K562 (cell line): ENCODE data around the gene GALNT18. TPM values are rescaled to one million over a fixed set of nuclear protein-coding genes. Genes with fewer than 3 reads are reported as not detected.

Experiments
- ATAC-seq: fragments of 200-7000 bp; cut with Tn5 transposase; 3 replicates; pipeline ENCODE4 v1.9.1; 2020; ENCODE audit warnings: moderate library complexity
- BruUV-seq: library from RNA; stranded (reverse); fragments of 400-500 nt; replicated peaks from 2 replicates; lab custom pipeline; 2021; lab: Mats Ljungman, UMichigan
- CTCF ChIA-PET: fragments of 300-600 bp; formaldehyde crosslinking; extraction: SDS; loops from one replicate; lab custom pipeline; 2021; ENCODE audit warnings: low intra/inter-chr PET ratio; lab: Yijun Ruan, JAX
- POLR2A ChIA-PET: fragments of 300-600, 350-650 bp; sonication (Branson Sonifier 250); formaldehyde crosslinking; extraction: SDS; loops from one replicate; lab custom pipeline; 2021; ENCODE audit warnings: antibody characterized with exemption, inconsistent platforms; lab: Yijun Ruan, JAX
- DNase-seq, 4 experiments: peaks; one replicate each; pipeline versions ENCODE4 v3.0.0 to v3.0.0-alpha.2; 2011 to 2018; ENCODE audit warnings: low spot score in 3 of 4, mixed read lengths in 3 of 4; ENCODE audit errors: extremely low read depth in 1 of 4
- FAIRE-seq: peaks from 2 replicates; lab custom pipeline; 2011; peaks lifted over from hg19 to GRCh38; lab: Jason Lieb, UNC
- H2AFZ ChIP-seq: 2 replicates; pipeline ENCODE4 v1.6.0; 2011; ENCODE audit warnings: low read depth, low read length, control low read depth, inconsistent platforms
- H3K27ac ChIP-seq: fragments of 200-600 bp; 3 replicates; pipeline ENCODE4 v1.8.0; 2011; ENCODE audit warnings: low read depth, mild to moderate bottlenecking, control low read depth, inconsistent platforms, low read length, moderate library complexity, mixed read lengths; ENCODE audit errors: extremely low read depth
- H3K27me3 ChIP-seq, 2 experiments: fragments of 300-600 bp in 1 of 2; 2 replicates in 1 of 2; 3 replicates in 1 of 2; pipeline versions ENCODE4 v1.6.0 to v1.8.0; 2011; ENCODE audit warnings: inconsistent platforms in 2 of 2, low read length in 2 of 2, mild to moderate bottlenecking in 1 of 2, mixed read lengths in 1 of 2, moderate library complexity in 1 of 2; ENCODE audit not compliant: control insufficient read depth in 2 of 2, insufficient read depth in 2 of 2
- H3K36me3 ChIP-seq: fragments of 300-600 bp; 3 replicates; pipeline ENCODE4 v1.8.0; 2011; ENCODE audit warnings: mild to moderate bottlenecking, low read length, inconsistent platforms; ENCODE audit not compliant: control insufficient read depth, insufficient read depth
- H3K4me1 ChIP-seq, 2 experiments: fragments of 200-600 bp in 1 of 2; replicated peaks in 1 of 2; 2 replicates in 1 of 2; 3 replicates in 1 of 2; pipeline versions ENCODE4 v1.5.1 to v1.8.0; 2011; ENCODE audit warnings: inconsistent platforms in 2 of 2, low read length in 2 of 2, mild to moderate bottlenecking in 1 of 2, mixed read lengths in 1 of 2, moderate library complexity in 1 of 2; ENCODE audit not compliant: control insufficient read depth in 2 of 2, insufficient read depth in 2 of 2
- H3K4me2 ChIP-seq: 2 replicates; pipeline ENCODE4 v1.6.1; 2011; ENCODE audit warnings: low read length, control low read depth, inconsistent platforms, mixed read lengths; ENCODE audit not compliant: insufficient read depth
- H3K4me3 ChIP-seq: fragments of 200-600 bp; sonication (generic), shearing (Covaris generic); 2 replicates; pipeline ENCODE4 v1.5.1; 2016; ENCODE audit warnings: control low read depth, inconsistent platforms
- H3K79me2 ChIP-seq: fragments of 200-600 bp; 3 replicates; pipeline ENCODE4 v1.8.0; 2011; ENCODE audit warnings: low read length, inconsistent platforms; ENCODE audit not compliant: control insufficient read depth, insufficient read depth
- H3K9ac ChIP-seq, 2 experiments: 2 replicates each; pipeline versions ENCODE4 v1.6.0 to v1.6.1; 2011; ENCODE audit warnings: low read depth in 2 of 2, low read length in 2 of 2, control low read depth in 1 of 2, inconsistent platforms in 1 of 2, mild to moderate bottlenecking in 1 of 2, mixed read lengths in 1 of 2; ENCODE audit not compliant: insufficient read depth in 1 of 2
- H3K9me1 ChIP-seq: one replicate; pipeline ENCODE4 v1.6.0; 2011; ENCODE audit warnings: inconsistent platforms, mild to moderate bottlenecking, low read length, moderate library complexity; ENCODE audit not compliant: control insufficient read depth, insufficient read depth
- H3K9me3 ChIP-seq: replicated peaks from 2 replicates; pipeline ENCODE4 v1.5.1; 2011; ENCODE audit warnings: low read depth, low read length, inconsistent platforms; ENCODE audit not compliant: control insufficient read depth, insufficient read depth
- H4K20me1 ChIP-seq: replicated peaks from 2 replicates; pipeline ENCODE4 v1.6.1; 2011; ENCODE audit warnings: low read length, inconsistent platforms, mixed read lengths; ENCODE audit not compliant: control insufficient read depth, insufficient read depth
- DLX4 ChIP-seq: fragments of 250-450 bp; sonication (Bioruptor Pico); IDR thresholded peaks from 2 replicates; pipeline ENCODE4 v1.6.1; 2021; ENCODE audit warnings: mild to moderate bottlenecking
- HNRNPH1 ChIP-seq: fragments of 200-400 bp; formaldehyde crosslinking; optimal IDR thresholded peaks from 2 replicates; pipeline ENCODE3; 2017; ENCODE audit warnings: low read depth, mild to moderate bottlenecking, low read length, moderate library complexity
- KDM5B ChIP-seq: fragments of 200-600 bp; sonication (generic); IDR thresholded peaks from 2 replicates; pipeline ENCODE4 v1.6.1; 2012; ENCODE audit warnings: low read depth, mild to moderate bottlenecking, moderate library complexity, low read length, control low read depth, inconsistent platforms; ENCODE audit not compliant: insufficient replicate concordance
- RBM17 ChIP-seq: fragments of 200-400 bp; formaldehyde crosslinking; IDR thresholded peaks from 2 replicates; pipeline ENCODE4 v1.6.1; 2017; ENCODE audit warnings: low read depth, mild to moderate bottlenecking, low read length, borderline replicate concordance
- SETDB1 ChIP-seq: IDR thresholded peaks from one replicate; pipeline ENCODE4 v1.6.1; 2012; ENCODE audit warnings: low read length, control low read depth, inconsistent platforms
- ZNF12 ChIP-seq: sonication (generic); formaldehyde crosslinking; IDR thresholded peaks from 2 replicates; pipeline ENCODE4 v1.4.0; 2020; ENCODE audit warnings: mild to moderate bottlenecking, missing genetic modification reagents
- WGBS: fragments of 100-300 bp; shearing (Covaris generic); methylation state at CpG from one replicate; pipeline ENCODE4 v1.1.6; 2016; ENCODE audit warnings: low coverage, mixed read lengths; ENCODE audit not compliant: insufficient coverage; ENCODE audit errors: missing lambda C conversion rate; 5-methylcytosine and 5-hydroxymethylcytosine counted together
- in situ Hi-C: fragments of 300-500 bp; cut with MboI; formaldehyde crosslinking; loops from 4 replicates; pipeline ENCODE4 v1.15.0; 2018; ENCODE audit warnings: inconsistent platforms, mixed read lengths
- intact Hi-C: fragments of 100-400 bp; cut with micrococcal nuclease; formaldehyde crosslinking; loops from 2 replicates; pipeline ENCODE4 v1.14.2; 2022
- polyA plus RNA-seq, 8 experiments: library from polyadenylated mRNA; depleted of rRNA in 4 of 8; stranded (reverse) in 5 of 8; unstranded in 3 of 8; fragments of >200 nt; fragmentation: Nextera tagmentation in 2 of 8; fragmentation: Illumina TruSeq in 1 of 8; extraction: Ambion mirVana in 2 of 8; extraction: Trizol in 1 of 8; gene quantifications; 2 replicates each; pipeline versions ENCODE4 v1.2.1 to v1.2.3, GENCODE V29; 2011 to 2014; ENCODE audit warnings: inconsistent platforms in 1 of 8, missing spikeins in 1 of 8
- total RNA-seq, 7 experiments: library from RNA; depleted of rRNA in 6 of 7; stranded (reverse); fragments of >200 nt in 6 of 7; fragmentation: Illumina TruSeq in 2 of 7; extraction: Trizol in 2 of 7; gene quantifications; 2 replicates each; pipeline versions ENCODE4 v1.2.1 to v1.2.3, GENCODE V29; 2011 to 2021; ENCODE audit warnings: low replicate concordance in 1 of 7
- TF ChIP-seq, protein P1 (sequence below): fragments of 450-650 bp; formaldehyde crosslinking; IDR thresholded peaks from 2 replicates; pipeline ENCODE4 v1.4.0; 2020; ENCODE audit warnings: mild to moderate bottlenecking, moderate library complexity

GALNT18 gene
- total and polyA plus RNA-seq, 9 of the 15 experiments (the other 6 are each of a cell fraction or from before 2014, with no cell fraction given), result not detected

DNA sequence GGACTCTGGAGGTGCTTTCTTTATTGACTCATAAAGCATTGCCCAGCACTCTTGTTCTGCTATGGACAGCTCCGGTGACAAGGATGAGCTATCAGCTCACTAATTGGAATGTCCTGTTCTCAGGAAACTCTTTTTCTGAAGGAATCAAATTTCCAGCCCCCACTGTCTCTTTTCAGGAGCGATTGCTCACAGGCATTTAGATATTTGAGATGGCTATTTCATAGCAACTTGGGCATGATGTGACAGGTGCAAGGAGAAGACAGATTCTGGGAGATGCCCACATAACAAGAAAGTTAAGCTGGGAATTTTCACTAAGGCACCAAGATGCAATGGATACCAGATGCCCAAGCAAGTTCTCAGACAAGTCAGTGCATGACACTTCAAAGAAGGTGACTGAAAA, 145.3 kb downstream of the GALNT18 start:
- Histone ChIP-seq H3K9me1 (no peaks in the 10 kb centered on the region), H3K9me3 (no peaks in the 10 kb centered on the region), H3K4me1 (no peaks in the 10 kb centered on the region), H3K4me3 (no peak overlapping the region), H3K9ac (no peak overlapping the region)
- BruUV-seq, result no TSS peak
- intact Hi-C loops, result no loop called here
- POLR2A ChIA-PET, result interaction anchor here (0.6 to 0.7 kb wide), 2 partner anchors 27 to 304 kb away, joined by 4 to 5 read pairs; no protein-coding TSS in a partner anchor
- no peak for FAIRE-seq
- TF ChIP-seq ZNF12, result no peak
- TF ChIP-seq HNRNPH1, result no peak
- no peak for TF ChIP-seq SETDB1
- TF ChIP-seq, protein P1, sequence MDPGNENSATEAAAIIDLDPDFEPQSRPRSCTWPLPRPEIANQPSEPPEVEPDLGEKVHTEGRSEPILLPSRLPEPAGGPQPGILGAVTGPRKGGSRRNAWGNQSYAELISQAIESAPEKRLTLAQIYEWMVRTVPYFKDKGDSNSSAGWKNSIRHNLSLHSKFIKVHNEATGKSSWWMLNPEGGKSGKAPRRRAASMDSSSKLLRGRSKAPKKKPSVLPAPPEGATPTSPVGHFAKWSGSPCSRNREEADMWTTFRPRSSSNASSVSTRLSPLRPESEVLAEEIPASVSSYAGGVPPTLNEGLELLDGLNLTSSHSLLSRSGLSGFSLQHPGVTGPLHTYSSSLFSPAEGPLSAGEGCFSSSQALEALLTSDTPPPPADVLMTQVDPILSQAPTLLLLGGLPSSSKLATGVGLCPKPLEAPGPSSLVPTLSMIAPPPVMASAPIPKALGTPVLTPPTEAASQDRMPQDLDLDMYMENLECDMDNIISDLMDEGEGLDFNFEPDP (CRISPR knock-in tag), result no peak
- TF ChIP-seq RBM17, result no peak
- no peak for TF ChIP-seq DLX4 (CRISPR knock-in tag)
- TF ChIP-seq KDM5B, result no peak
- TF ChIP-seq, all 486 proteins: peak for 0
- Histone ChIP-seq H4K20me1 (0 out of 2 replicates have a peak, but pooled peaks cover under 1% of the 10 kb centered on the region), H3K4me2 (no peak overlapping the region), H2AFZ (no peak overlapping the region), H3K27ac (no peak overlapping the region), H3K27me3 (peaks cover 0 to 5% of the 10 kb centered on the region in 2 experiments; a peak in 2 of 5 replicates), H3K36me3 (no peaks in the 10 kb centered on the region), H3K79me2 (no peaks in the 10 kb centered on the region)
- in situ Hi-C loops, result no loop called here
- ATAC-seq (no peak), DNase-seq (no peak)
- 0% methylated on average over 2 of the region's 2 CpGs for WGBS
- CTCF ChIA-PET, result no interaction called here
